Renal cortex interstitium (tissue), 11 donors: ENCODE data around the gene PPP1R9A. TPM values are rescaled to one million over a fixed set of nuclear protein-coding genes. Genes with fewer than 3 reads are reported as not detected.
A peak's percentile ranks its signal among the peaks of the same experiment; 100 is the strongest.

Source experiments
- DNase-seq, 11 donors: peaks; one replicate each; pipeline ENCODE4 v3.0.0-alpha.2; 2013; ENCODE audit warnings: low read depth in 9 of 11, low spot score in 4 of 11; ENCODE audit errors: extremely low read depth in 1 of 11
- polyA plus RNA-seq, 3 donors: library from polyadenylated mRNA; unstranded; fragments of 120-200 nt; gene quantifications; one replicate each; pipeline ENCODE4 v1.2.1, GENCODE V29; 2013; ENCODE audit not compliant: insufficient read length in 3 of 3

The PPP1R9A gene
- polyA plus RNA-seq, 3 donors: 30.4 to 37.1 (median 32.7) TPM

DNA sequence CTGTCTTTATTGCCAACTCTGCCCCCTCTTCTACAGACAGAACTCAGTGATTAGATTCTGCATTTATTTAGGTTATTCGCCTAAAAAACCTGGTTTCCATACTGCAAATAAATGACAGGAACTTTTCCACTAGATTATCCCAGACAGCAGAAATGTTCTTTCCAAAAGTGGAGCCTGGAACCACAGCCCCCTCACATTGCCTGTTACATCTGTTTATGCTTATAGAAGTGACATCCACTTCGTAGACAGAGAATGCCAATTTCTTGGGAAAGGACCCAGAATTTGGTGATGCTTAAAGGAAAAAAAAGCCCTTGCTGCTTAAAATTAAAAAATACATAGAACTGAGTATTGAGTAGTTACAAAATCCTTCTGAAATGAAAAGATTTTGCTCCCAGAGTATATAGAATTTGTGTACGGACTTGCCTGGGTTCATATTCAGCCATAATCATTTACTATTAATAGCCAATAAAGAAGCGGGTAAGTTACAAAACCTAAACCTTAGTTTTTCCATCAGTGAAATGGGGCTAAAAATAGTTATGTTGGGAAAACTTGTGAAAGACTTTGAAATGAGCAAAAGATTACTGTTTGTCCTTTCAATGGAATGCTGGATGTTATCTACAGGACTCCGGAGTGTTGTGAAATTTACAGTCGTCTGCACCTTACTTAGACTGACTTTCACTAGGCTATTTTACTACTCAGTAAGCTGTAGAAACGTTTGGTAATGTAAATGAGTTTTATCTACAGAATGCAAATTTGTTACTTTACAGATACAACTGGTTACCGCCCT is 1.1 kb upstream of the PPP1R9A start:
- DNase-seq: no peak

- peak in 4 of 11 donors; percentile 32 to 52 (median 44) for DNase-seq
Observed at GRCh38 chr7:94907811-94908322, 473 bp downstream of the PPP1R9A start.

DNA sequence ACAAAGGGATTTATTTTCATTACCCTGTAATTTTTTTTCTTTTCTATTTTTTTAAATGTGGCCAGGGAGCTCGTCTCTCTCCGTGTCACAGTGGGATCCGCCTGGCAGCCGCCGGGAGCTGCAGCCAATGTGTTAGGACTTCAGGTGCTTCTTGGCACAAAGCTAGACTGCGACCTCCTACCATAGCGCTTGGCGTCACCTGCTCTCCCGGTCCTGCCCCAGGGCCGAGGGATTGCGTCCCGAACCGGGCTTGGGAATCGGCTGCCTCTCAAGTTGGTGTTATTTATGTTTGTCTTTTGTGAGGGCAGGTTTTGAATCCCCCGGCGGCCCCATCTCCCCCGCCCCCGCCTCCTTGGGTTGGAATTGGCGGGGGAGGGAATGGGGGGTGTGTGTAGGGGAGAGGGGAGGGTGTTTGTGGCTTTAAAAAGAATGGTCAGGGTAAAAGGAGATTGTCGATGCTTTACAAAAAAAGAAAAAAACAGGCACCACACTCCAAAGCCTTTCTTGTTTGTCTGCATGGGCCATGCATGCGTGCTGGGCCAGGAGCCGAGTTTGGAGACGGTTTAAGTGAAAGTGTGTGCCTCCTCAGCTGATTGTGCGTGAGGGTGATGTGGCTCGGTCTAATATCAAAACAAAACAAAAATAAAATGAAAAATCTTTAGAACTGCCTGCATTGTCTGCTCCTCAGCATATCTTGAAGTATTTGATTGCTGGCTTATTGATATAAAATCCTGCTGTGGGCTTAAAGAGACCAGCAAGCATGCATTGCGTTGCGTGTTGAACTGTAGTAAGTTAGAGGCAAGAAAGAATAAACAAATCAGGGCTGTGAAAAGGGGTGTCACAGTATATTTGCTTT is 1.2 kb downstream of the PPP1R9A start:
- peak in 10 of 11 donors; percentile 28 to 70 (median 47) for DNase-seq

DNA sequence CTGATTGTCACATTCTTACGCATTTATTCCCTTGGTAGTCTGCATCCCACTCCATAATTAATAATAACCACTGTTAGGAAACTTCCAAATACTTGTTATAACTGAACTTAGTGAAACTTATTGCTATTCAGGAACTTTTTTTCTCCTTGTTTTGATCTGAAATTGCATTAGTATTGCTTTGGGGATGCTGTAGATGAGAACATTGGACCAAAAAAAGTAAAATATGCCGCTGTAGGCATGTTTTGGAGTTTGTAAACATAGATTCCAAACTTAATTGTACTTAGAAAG is 1.7 kb downstream of the PPP1R9A start:
- no peak for DNase-seq

DNA sequence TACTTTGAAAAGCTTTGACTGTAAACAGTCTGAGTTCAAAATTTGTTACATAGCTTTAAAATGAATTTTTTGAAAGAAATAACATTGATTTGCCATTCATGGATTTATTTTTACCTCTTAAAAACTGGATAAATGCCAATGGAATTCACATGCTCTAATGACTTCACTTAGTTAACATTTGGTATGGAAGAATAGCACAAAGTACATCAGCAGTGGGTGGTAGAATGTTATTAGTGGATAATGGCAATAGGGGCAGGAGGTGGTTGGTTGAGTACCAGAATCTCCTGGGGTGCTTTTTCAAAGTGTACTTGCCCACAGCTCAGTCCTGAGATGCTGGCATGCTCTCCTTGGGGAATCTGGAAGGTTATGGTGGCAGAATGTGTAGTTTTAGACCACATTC is 4.7 kb downstream of the PPP1R9A start:
- no peak for DNase-seq

DNA sequence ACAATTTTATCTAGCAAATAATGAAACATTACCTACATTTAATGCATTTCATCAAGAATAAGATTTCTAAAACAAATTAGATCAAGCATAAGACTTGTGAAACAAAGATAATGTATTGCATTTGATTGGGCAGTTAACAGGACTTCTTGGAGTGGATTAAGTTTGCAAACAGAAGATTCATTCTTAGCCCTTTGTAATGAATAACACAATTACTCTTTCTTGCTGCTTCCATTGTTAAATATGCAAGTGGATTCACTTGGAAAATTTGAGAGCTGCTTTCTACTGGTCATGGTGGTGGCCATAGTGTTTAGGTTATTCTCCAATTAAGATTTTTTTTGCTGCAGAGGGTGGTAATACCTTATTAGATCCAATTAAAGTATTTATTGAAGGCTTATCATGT is 6.0 kb downstream of the PPP1R9A start:
- no peak for DNase-seq

DNA sequence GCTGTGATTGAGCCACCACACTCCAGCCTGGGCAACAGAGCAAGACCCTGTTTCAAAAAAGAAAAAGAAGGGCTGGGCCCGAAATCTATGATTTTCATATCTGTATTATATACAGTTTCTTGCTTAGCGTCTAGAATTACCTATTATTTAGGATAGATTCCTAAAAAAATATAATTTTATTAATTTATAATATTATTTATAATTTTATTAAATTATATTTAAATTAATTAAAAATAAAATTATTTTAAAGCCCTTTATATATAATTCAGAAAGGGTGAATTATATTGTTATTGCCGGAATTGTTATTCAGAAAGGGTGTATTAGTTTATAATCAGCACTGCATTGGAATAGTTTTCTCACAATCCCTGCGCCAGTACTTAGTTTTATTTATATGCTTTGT is 14.5 kb downstream of the PPP1R9A start:
- no peak for DNase-seq

DNA sequence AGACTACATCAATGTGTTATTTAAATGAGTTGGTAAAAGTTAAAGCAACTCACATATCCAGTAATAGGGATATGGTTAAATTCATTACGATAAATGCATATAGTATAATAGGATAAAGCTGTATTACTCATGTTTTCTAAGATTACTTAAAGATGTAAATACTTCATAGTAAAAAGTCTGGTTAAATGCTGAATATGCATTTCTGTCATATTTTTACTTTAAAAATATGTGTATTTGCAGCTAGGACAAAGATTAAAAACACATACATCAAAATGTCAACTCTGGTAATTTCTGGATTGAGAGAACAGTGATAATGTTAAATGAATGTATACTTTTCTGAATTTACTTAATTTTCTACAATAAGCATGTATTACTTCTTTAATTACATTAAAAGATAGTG is 15.1 kb downstream of the PPP1R9A start:
- no peak for DNase-seq

DNA sequence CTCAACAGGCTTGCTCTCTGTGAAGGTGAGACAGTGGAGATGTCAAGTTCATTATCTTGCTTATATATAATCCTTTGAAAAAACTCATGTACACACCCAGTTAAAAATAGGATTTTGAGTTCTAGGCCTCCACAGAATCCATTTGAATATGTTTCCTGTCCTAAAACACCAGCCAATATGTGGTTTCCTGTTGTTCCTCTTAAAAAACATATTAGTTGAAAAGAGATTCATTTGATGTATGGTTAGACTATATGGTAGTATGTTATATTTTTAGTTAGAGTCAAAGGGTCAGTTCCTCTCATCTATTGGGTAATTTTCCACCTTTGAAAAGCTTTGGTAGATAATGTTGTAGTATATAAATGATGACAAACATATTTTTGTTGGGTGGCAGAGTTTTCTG is 16.0 kb downstream of the PPP1R9A start:
- no peak for DNase-seq

GRCh38 chr7:94928168-94928707 is 20.8 kb downstream of the PPP1R9A start:
- no peak for DNase-seq

GRCh38 chr7:94933256-94933990 is 26.0 kb downstream of the PPP1R9A start:
- DNase-seq: no peak

- no peak for DNase-seq
Observed at GRCh38 chr7:94939395-94939794, 32.0 kb downstream of the PPP1R9A start.

DNA sequence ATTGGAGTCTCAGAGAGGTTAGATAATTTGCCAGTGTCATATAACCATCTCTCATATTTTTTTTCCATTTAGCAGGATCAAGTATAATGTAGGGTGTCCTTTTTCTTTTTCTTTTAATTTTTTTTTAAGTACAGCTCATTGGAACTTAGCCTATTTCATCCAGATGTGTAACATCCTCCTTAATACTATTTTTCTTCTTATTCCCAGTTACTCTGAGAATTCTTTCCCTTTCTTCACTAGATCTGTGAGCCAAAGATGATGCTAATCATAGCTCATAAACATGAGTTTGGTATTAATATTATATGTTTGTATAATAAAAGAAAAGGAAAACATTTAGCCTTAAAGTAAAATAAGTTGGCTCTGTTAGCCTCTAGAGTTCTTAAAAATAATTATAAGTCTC is 32.8 kb downstream of the PPP1R9A start:
- no peak for DNase-seq

GRCh38 chr7:94941844-94942632 is 34.6 kb downstream of the PPP1R9A start:
- no peak for DNase-seq

GRCh38 chr7:94943134-94943533 is 35.7 kb downstream of the PPP1R9A start:
- DNase-seq: no peak

DNA sequence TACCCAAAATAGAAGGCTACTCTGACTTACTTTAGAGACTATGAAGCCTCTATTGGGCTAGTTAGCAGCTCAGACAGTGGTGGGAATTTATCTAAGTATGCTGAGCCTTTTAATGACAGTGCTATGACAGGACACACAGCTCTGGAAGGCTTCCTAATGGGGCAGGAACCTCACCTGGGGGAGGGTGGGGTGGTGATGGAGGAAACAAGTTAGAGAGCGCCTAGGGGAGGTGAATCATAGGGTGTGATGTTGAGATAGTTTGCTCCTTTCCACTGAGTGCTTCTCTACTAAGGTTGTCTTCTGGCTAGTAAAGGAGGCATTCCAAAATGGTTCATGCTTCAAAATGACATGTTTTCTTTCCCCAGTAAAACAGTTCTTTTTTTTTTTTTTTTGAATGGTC is 42.1 kb downstream of the PPP1R9A start:
- DNase-seq: no peak

DNA sequence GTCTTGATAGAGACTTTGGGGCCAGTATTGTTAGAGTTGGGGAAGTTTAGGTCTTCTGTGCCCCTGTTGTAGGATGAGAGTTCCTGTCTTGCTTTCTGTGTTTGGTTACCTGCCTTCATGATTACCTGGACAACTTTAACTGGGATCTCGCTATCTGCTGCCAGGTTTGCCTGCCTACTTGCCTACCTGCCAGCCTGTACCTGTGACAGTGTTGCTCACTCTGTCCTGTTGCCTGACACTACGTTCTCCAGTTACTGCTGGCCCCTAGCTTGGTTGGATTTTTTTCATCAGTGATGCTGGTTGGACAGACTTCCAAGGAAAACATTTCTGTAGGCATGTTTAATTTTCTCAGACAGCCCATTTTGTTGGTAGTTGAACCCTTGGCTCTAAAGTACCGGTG is 48.4 kb downstream of the PPP1R9A start:
- no peak for DNase-seq

DNA sequence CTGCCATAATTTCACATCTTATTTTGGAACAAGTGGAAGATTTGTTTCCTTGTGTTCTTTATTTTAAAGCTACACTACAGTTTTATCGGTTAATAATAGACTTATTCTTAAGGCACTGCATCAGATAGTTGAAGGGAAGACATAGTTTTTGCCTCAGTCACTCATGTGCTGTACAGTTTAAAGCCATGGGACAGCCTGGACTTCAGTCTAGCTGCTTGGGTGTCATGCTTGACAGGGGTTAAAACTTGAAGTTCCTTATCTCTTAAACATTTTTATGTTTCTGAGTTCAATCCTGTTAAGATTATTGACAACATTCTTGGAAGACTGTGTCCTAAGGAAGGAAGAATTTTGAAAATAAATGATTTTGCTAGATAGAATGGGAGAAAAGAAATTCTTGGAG is 49.7 kb downstream of the PPP1R9A start:
- no peak for DNase-seq

- DNase-seq: no peak
Observed at GRCh38 chr7:94962661-94963060, 55.3 kb downstream of the PPP1R9A start.
